ENCODE measurements around the gene MYOZ2.
A peak's percentile ranks its signal among the peaks of the same experiment; 100 is the strongest.

MYOZ2 gene

GRCh38 chr4:119110121-119110520 lies 25.5 kb upstream of the MYOZ2 start:
- ATAC-seq (ENCODE audit: insufficient read depth, low read depth), result no peak
- Histone ChIP-seq H2AFZ (ENCODE audit: low read depth, low read length) (no peak overlapping the region), H3K9ac (ENCODE audit: low read depth, low read length) (no peak overlapping the region), H3K9me3 (ENCODE audit: insufficient read depth, low read length, severe bottlenecking) (no peaks in the 10 kb centered on the region), H3K27me3 (ENCODE audit: insufficient read depth, low read length, poor library complexity) (no peaks in the 10 kb centered on the region), H3K36me3 (ENCODE audit: insufficient read depth, low read length) (no peaks in the 10 kb centered on the region), H3K27ac (ENCODE audit: low read length) (no peak overlapping the region), H4K20me1 (ENCODE audit: insufficient read depth, low read length) (no peaks in the 10 kb centered on the region), H3K4me1 (ENCODE audit: insufficient read depth, low read length) (peaks cover 3% of the 10 kb centered on the region; the same call in 1 of the 2 replicates), H3K4me3 (ENCODE audit: low read depth in 1 of 2, low read length in 2 of 2) (no peak overlapping the region), H3K79me2 (ENCODE audit: insufficient read depth, low read length) (no peaks in the 10 kb centered on the region), H3K4me2 (ENCODE audit: insufficient read depth, low read length) (no peak overlapping the region)
- DNase-seq, result no peak
- TF ChIP-seq EZH2 (IDR thresholded peaks at IDR 0.05; ENCODE audit: borderline replicate concordance, low read depth, low read length, severe bottlenecking), result no peak
- TF ChIP-seq CTCF (IDR thresholded peaks at IDR 0.05; ENCODE audit: borderline replicate concordance, extremely low read depth, low read length, poor library complexity, severe bottlenecking), result no peak

- ATAC-seq (ENCODE audit: insufficient read depth, low read depth) (no peak), DNase-seq (no peak)
- H3K27ac ChIP-seq (ENCODE audit: low read length), result no peak overlapping the region
- H3K9ac ChIP-seq (ENCODE audit: low read depth, low read length), result no peak overlapping the region
- H3K79me2 ChIP-seq (ENCODE audit: insufficient read depth, low read length), result no peaks in the 10 kb centered on the region
- H3K9me3 ChIP-seq (ENCODE audit: insufficient read depth, low read length, severe bottlenecking), result no peaks in the 10 kb centered on the region
- no peak overlapping the region for H2AFZ ChIP-seq (ENCODE audit: low read depth, low read length)
- peaks cover 3% of the 10 kb centered on the region; the same call in 1 of the 2 replicates for H3K4me1 ChIP-seq (ENCODE audit: insufficient read depth, low read length)
- no peak overlapping the region for H3K4me2 ChIP-seq (ENCODE audit: insufficient read depth, low read length)
- H3K4me3 ChIP-seq (ENCODE audit: low read depth in 1 of 2, low read length in 2 of 2), result no peak overlapping the region
- no peaks in the 10 kb centered on the region for H3K36me3 ChIP-seq (ENCODE audit: insufficient read depth, low read length)
- TF ChIP-seq EZH2 (IDR thresholded peaks at IDR 0.05; ENCODE audit: borderline replicate concordance, low read depth, low read length, severe bottlenecking) (no peak), CTCF (IDR thresholded peaks at IDR 0.05; ENCODE audit: borderline replicate concordance, extremely low read depth, low read length, poor library complexity, severe bottlenecking) (no peak)
- no peaks in the 10 kb centered on the region for H4K20me1 ChIP-seq (ENCODE audit: insufficient read depth, low read length)
- no peaks in the 10 kb centered on the region for H3K27me3 ChIP-seq (ENCODE audit: insufficient read depth, low read length, poor library complexity)
Measured at GRCh38 chr4:119111296-119111695, 24.3 kb upstream of the MYOZ2 start.

GRCh38 chr4:119113033-119113655 lies 22.5 kb upstream of the MYOZ2 start:
- Histone ChIP-seq H3K27me3 (ENCODE audit: insufficient read depth, low read length, poor library complexity) (no peaks in the 10 kb centered on the region), H3K9ac (ENCODE audit: low read depth, low read length) (no peak overlapping the region), H3K4me3 (ENCODE audit: low read depth in 1 of 2, low read length in 2 of 2) (no peak overlapping the region), H3K79me2 (ENCODE audit: insufficient read depth, low read length) (no peaks in the 10 kb centered on the region), H2AFZ (ENCODE audit: low read depth, low read length) (no peak overlapping the region), H3K4me1 (ENCODE audit: insufficient read depth, low read length) (peaks cover 3% of the 10 kb centered on the region; the same call in 1 of the 2 replicates), H3K4me2 (ENCODE audit: insufficient read depth, low read length) (no peak overlapping the region), H3K27ac (ENCODE audit: low read length) (no peak overlapping the region), H3K9me3 (ENCODE audit: insufficient read depth, low read length, severe bottlenecking) (no peaks in the 10 kb centered on the region), H3K36me3 (ENCODE audit: insufficient read depth, low read length) (no peaks in the 10 kb centered on the region), H4K20me1 (ENCODE audit: insufficient read depth, low read length) (no peaks in the 10 kb centered on the region)
- ATAC-seq (ENCODE audit: insufficient read depth, low read depth), result peak; percentile 58; the same call in 2 of the 3 replicates
- no peak for DNase-seq
- TF ChIP-seq CTCF (IDR thresholded peaks at IDR 0.05; ENCODE audit: borderline replicate concordance, extremely low read depth, low read length, poor library complexity, severe bottlenecking) (no peak), EZH2 (IDR thresholded peaks at IDR 0.05; ENCODE audit: borderline replicate concordance, low read depth, low read length, severe bottlenecking) (no peak)

All from DND-41 (cell line).